MCF 10A (cell line): ENCODE measurements around the gene PARP6. TPM values are rescaled to one million over a fixed set of nuclear protein-coding genes. Genes with fewer than 3 reads are reported as not detected.

Experiments
- BruUV-seq: library from RNA; stranded (reverse); fragments of 400-500 nt; replicated peaks from 2 replicates; lab custom pipeline; 2021; lab: Mats Ljungman, UMichigan
- CTCF ChIA-PET: fragments of 300-600 bp; sonication (Branson Sonifier 250); formaldehyde crosslinking; extraction: SDS; loops from one replicate; lab custom pipeline; 2021; ENCODE audit warnings: antibody characterized with exemption, inconsistent platforms; lab: Yijun Ruan, JAX
- POLR2A ChIA-PET: fragments of 300-600, 350-650 bp; sonication (Branson Sonifier 250); formaldehyde crosslinking; extraction: SDS; loops from one replicate; lab custom pipeline; 2020; ENCODE audit warnings: antibody characterized with exemption, inconsistent platforms; lab: Yijun Ruan, JAX
- DNase-seq: peaks from one replicate; pipeline ENCODE4 v3.0.0-alpha.2; 2018; ENCODE audit not compliant: unreplicated experiment
- H3K27ac Mint-ChIP-seq: one replicate; pipeline ENCODE4 v1.8.0; 2022; ENCODE audit warnings: mild to moderate bottlenecking, low read depth, mixed read lengths; ENCODE audit not compliant: unreplicated experiment
- H3K27me3 Mint-ChIP-seq: one replicate; pipeline ENCODE4 v1.8.0; 2022; ENCODE audit warnings: mixed read lengths; ENCODE audit not compliant: insufficient read depth, unreplicated experiment
- H3K36me3 Mint-ChIP-seq: one replicate; pipeline ENCODE4 v1.8.0; 2022; ENCODE audit warnings: mild to moderate bottlenecking, moderate library complexity, mixed read lengths; ENCODE audit not compliant: insufficient read depth, unreplicated experiment
- H3K4me1 Mint-ChIP-seq: one replicate; pipeline ENCODE4 v1.8.0; 2022; ENCODE audit warnings: mixed read lengths; ENCODE audit not compliant: insufficient read depth, unreplicated experiment
- H3K4me3 Mint-ChIP-seq: one replicate; pipeline ENCODE4 v1.8.0; 2022; ENCODE audit warnings: mild to moderate bottlenecking, moderate library complexity, mixed read lengths; ENCODE audit not compliant: unreplicated experiment
- H3K9me3 Mint-ChIP-seq: one replicate; pipeline ENCODE4 v1.8.0; 2022; ENCODE audit warnings: mixed read lengths; ENCODE audit not compliant: unreplicated experiment
- CTCF ChIP-seq: fragments of 200-600 bp; IDR thresholded peaks from one replicate; pipeline ENCODE4 v1.8.0; 2022; ENCODE audit warnings: antibody characterized with exemption, mild to moderate bottlenecking; ENCODE audit not compliant: unreplicated experiment
- intact Hi-C: fragments of 100-400 bp; cut with micrococcal nuclease; formaldehyde crosslinking; loops from 2 replicates; pipeline ENCODE4 v1.14.1; 2022
- total RNA-seq: library from RNA; stranded (reverse); gene quantifications from 2 replicates; pipeline ENCODE4 v1.2.3, GENCODE V29; 2022

The PARP6 gene
- total RNA-seq, 1 experiment from 2014 or later = 117 TPM

- Mint-ChIP-seq H3K4me3 (peak overlapping the region; percentile 68), H3K27me3 (no peaks in the 10 kb centered on the region), H3K36me3 (peaks cover 67% of the 10 kb centered on the region), H3K4me1 (peaks cover 28% of the 10 kb centered on the region), H3K9me3 (no peaks in the 10 kb centered on the region), H3K27ac (peak overlapping the region; percentile 74)
- DNase-seq = no peak
- intact Hi-C loops = loop anchor here (1.0 to 2.0 kb wide), 3 partner anchors 24 to 88 kb away; partner anchors contain the start of gene PARP6
- BruUV-seq = no TSS peak
- POLR2A ChIA-PET = interaction anchor here (0.7 to 11.2 kb wide), 15 partner anchors 9 to 1437 kb away, joined by 3 to 424 read pairs (median 5); partner anchors contain the start of genes HEXA, MYO9A, PKM and SENP8
- no peak for TF ChIP-seq CTCF
- CTCF ChIA-PET = interaction anchor here (0.7 to 3.8 kb wide), 11 partner anchors 13 to 277 kb away, joined by 3 to 12 read pairs (median 4); no protein-coding TSS in a partner anchor
These were observed 73.8 kb downstream of the PARP6 start for GRCh38 chr15:72198356-72199204.

GRCh38 chr15:72197460-72198355 is 74.6 kb downstream of the PARP6 start, which contains the start of gene GRAMD2A:
Gene GRAMD2A, minus strand, starts transcription at chr15:72197787.
- CTCF ChIA-PET = interaction anchor here (0.8 to 3.8 kb wide), 9 partner anchors 18 to 278 kb away, joined by 3 to 12 read pairs (median 4); no protein-coding TSS in a partner anchor
- BruUV-seq = no TSS peak
- TF ChIP-seq CTCF = no peak
- intact Hi-C loops = loop anchor here (2.0 kb wide), 2 partner anchors 25 to 75 kb away; partner anchors contain the start of gene PARP6
- H3K27me3 Mint-ChIP-seq = no peaks in the 10 kb centered on the region
- POLR2A ChIA-PET = interaction anchor here (0.6 to 11.2 kb wide), 10 partner anchors 13 to 1436 kb away, joined by 3 to 424 read pairs (median 6); partner anchors contain the start of genes MYO9A, PKM and SENP8
- peaks cover 20% of the 10 kb centered on the region for H3K4me1 Mint-ChIP-seq
- peak within 1 kb of the TSS; percentile 68 for H3K4me3 Mint-ChIP-seq
- peak; percentile 69 for DNase-seq
- H3K27ac Mint-ChIP-seq = peak within 1 kb of the TSS; percentile 74
- H3K36me3 Mint-ChIP-seq = peaks cover 58% of the 10 kb centered on the region
- no peaks in the 10 kb centered on the region for H3K9me3 Mint-ChIP-seq

GRCh38 chr15:72197041-72197459 is 75.3 kb downstream of the PARP6 start:
- Mint-ChIP-seq H3K27ac (no peak overlapping the region), H3K9me3 (no peaks in the 10 kb centered on the region), H3K36me3 (peaks cover 51% of the 10 kb centered on the region), H3K27me3 (no peaks in the 10 kb centered on the region), H3K4me1 (peaks cover 16% of the 10 kb centered on the region), H3K4me3 (peak overlapping the region; percentile 68)
- CTCF ChIA-PET = interaction anchor here (1.1 kb wide), 1 partner anchor 35 kb away, joined by 4 read pairs; no protein-coding TSS in a partner anchor
- TF ChIP-seq CTCF = no peak
- DNase-seq = no peak
- BruUV-seq = no TSS peak
- intact Hi-C loops = no loop called here
- POLR2A ChIA-PET = interaction anchor here (0.6 to 11.2 kb wide), 7 partner anchors 12 to 240 kb away, joined by 3 to 424 read pairs (median 11); partner anchors contain the start of gene PKM
